Vein endothelial cell (primary cell): ENCODE measurements around the gene PCDHGB3. TPM values are rescaled to one million over a fixed set of nuclear protein-coding genes. Genes with fewer than 3 reads are reported as not detected.

ENCODE experiments used
- total RNA-seq: library from RNA; depleted of rRNA; stranded (reverse); fragments of >200 nt; gene quantifications from 2 replicates; pipeline ENCODE4 v1.2.3, GENCODE V29; 2012

The PCDHGB3 gene
- total RNA-seq, 1 donor: 6.5 TPM

GRCh38 chr5:141407790-141408505 is 37.9 kb downstream of the PCDHGB3 start, which contains the start of gene PCDHGB6:
Gene PCDHGB6, plus strand, starts transcription at chr5:141408021. Its CDS starts 182 bp downstream, at chr5:141408203.

GRCh38 chr5:141412854-141413539 is 43.0 kb downstream of the PCDHGB3 start, which contains the start of gene PCDHGA10:
Gene PCDHGA10, plus strand, starts transcription at chr5:141412987. Its CDS starts 189 bp downstream, at chr5:141413176.

GRCh38 chr5:141417494-141418172 is 47.6 kb downstream of the PCDHGB3 start, which contains the start of gene PCDHGB7:
Gene PCDHGB7, plus strand, starts transcription at chr5:141417677. Its CDS starts 183 bp downstream, at chr5:141417860.

GRCh38 chr5:141420855-141421488 is 50.9 kb downstream of the PCDHGB3 start, which contains the start of gene PCDHGA11:
Gene PCDHGA11, plus strand, starts transcription at chr5:141421051. Its CDS starts 177 bp downstream, at chr5:141421228.

Other genes starting within 250 kb of the PCDHGB3 start
- gene PCDHB4, start 248.4 kb upstream of the PCDHGB3 start, total RNA-seq: 0.19 and 0.33 TPM in 2 replicates
- gene PCDHB5, start 235.0 kb upstream of the PCDHGB3 start, total RNA-seq: 0.98 and 1.3 TPM in 2 replicates
- gene PCDHB6, start 220.2 kb upstream of the PCDHGB3 start, total RNA-seq: under 0.01 and 0.19 TPM in 2 replicates
- gene PCDHB7, start 197.6 kb upstream of the PCDHGB3 start, total RNA-seq: 0.57 and 0.98 TPM in 2 replicates
- gene PCDHB8, start 192.5 kb upstream of the PCDHGB3 start, total RNA-seq: 0.29 and 1.3 TPM in 2 replicates
- gene PCDHB16, start 187.9 kb upstream of the PCDHGB3 start, total RNA-seq: 0.65 and 0.86 TPM in 2 replicates
- gene PCDHB9, start 183.1 kb upstream of the PCDHGB3 start, total RNA-seq: 0.38 and 0.65 TPM in 2 replicates
- 1.1 and 1.3 TPM in 2 replicates for gene PCDHB10, start 177.9 kb upstream of the PCDHGB3 start, total RNA-seq
- gene PCDHB11, start 170.6 kb upstream of the PCDHGB3 start, total RNA-seq: 0.57 and 0.65 TPM in 2 replicates
- gene PCDHB12, start 161.5 kb upstream of the PCDHGB3 start, total RNA-seq: 0.76 and 0.98 TPM in 2 replicates
- 1.3 and 2.6 TPM in 2 replicates for gene PCDHB13, start 156.3 kb upstream of the PCDHGB3 start, total RNA-seq
- 0.98 and 1.2 TPM in 2 replicates for gene PCDHB14, start 146.9 kb upstream of the PCDHGB3 start, total RNA-seq
- 0.98 and 1.1 TPM in 2 replicates for gene PCDHB15, start 124.8 kb upstream of the PCDHGB3 start, total RNA-seq
- gene SLC25A2, start 66.2 kb upstream of the PCDHGB3 start, total RNA-seq: 0.48 TPM in 1 of 2 replicates, not detected in the other
- 46.4 and 51.5 TPM in 2 replicates for gene TAF7, start 49.5 kb upstream of the PCDHGB3 start, total RNA-seq
- gene PCDHGA1, start 39.7 kb upstream of the PCDHGB3 start, total RNA-seq: 0.65 and 0.67 TPM in 2 replicates
- 1.6 and 2.9 TPM in 2 replicates for gene PCDHGA2, start 31.5 kb upstream of the PCDHGB3 start, total RNA-seq
- 0.86 and 1.3 TPM in 2 replicates for gene PCDHGA3, start 26.4 kb upstream of the PCDHGB3 start, total RNA-seq
- 0.96 and 2.3 TPM in 2 replicates for gene PCDHGB1, start 20.1 kb upstream of the PCDHGB3 start, total RNA-seq
- 6.3 and 9.1 TPM in 2 replicates for gene PCDHGA4, start 15.2 kb upstream of the PCDHGB3 start, total RNA-seq
- 3.2 and 4.6 TPM in 2 replicates for gene PCDHGB2, start 10.2 kb upstream of the PCDHGB3 start, total RNA-seq
- gene PCDHGA5, start 6.1 kb upstream of the PCDHGB3 start, total RNA-seq: 1.5 and 1.6 TPM in 2 replicates
- 6.0 and 7.2 TPM in 2 replicates for gene PCDHGA6, start 3.6 kb downstream of the PCDHGB3 start, total RNA-seq
- 3.0 and 4.6 TPM in 2 replicates for gene PCDHGA7, start 12.5 kb downstream of the PCDHGB3 start, total RNA-seq
- gene PCDHGB4, start 17.5 kb downstream of the PCDHGB3 start, total RNA-seq: 15.0 and 15.2 TPM in 2 replicates
- gene PCDHGA8, start 22.4 kb downstream of the PCDHGB3 start, total RNA-seq: 2.0 and 2.9 TPM in 2 replicates
- gene PCDHGB5, start 27.7 kb downstream of the PCDHGB3 start, total RNA-seq: 22.4 and 26.1 TPM in 2 replicates
- gene PCDHGA9, start 32.5 kb downstream of the PCDHGB3 start, total RNA-seq: 5.6 and 6.1 TPM in 2 replicates
- 4.3 and 6.2 TPM in 2 replicates for gene PCDHGB6, start 37.8 kb downstream of the PCDHGB3 start, total RNA-seq
- gene PCDHGA10, start 42.7 kb downstream of the PCDHGB3 start, total RNA-seq: 8.8 and 9.6 TPM in 2 replicates
- 10.9 and 15.7 TPM in 2 replicates for gene PCDHGB7, start 47.4 kb downstream of the PCDHGB3 start, total RNA-seq
- 11.4 and 12.4 TPM in 2 replicates for gene PCDHGA11, start 50.8 kb downstream of the PCDHGB3 start, total RNA-seq
- gene PCDHGA12, start 60.3 kb downstream of the PCDHGB3 start, total RNA-seq: 6.9 and 12.0 TPM in 2 replicates
- gene PCDHGC3, start 105.7 kb downstream of the PCDHGB3 start, total RNA-seq: 17.0 and 20.5 TPM in 2 replicates
- gene PCDHGC4, start 114.8 kb downstream of the PCDHGB3 start, total RNA-seq: 2.2 and 2.3 TPM in 2 replicates
- 1.3 and 1.4 TPM in 2 replicates for gene PCDHGC5, start 118.8 kb downstream of the PCDHGB3 start, total RNA-seq
- 35.6 and 40.9 TPM in 2 replicates for gene DIAPH1, start 248.8 kb downstream of the PCDHGB3 start, total RNA-seq